K562 (cell line): ENCODE results near the gene RHEX. TPM values are rescaled to one million over a fixed set of nuclear protein-coding genes. Genes with fewer than 3 reads are reported as not detected.

Experiments used
- ARID1B ChIP-seq: fragments of 450-650 bp; IDR thresholded peaks from 2 replicates; pipeline ENCODE4 v1.6.1; 2016; ENCODE audit warnings: antibody characterized with exemption, mild to moderate bottlenecking, inconsistent platforms
- CBX1 ChIP-seq: sonication (generic); IDR thresholded peaks from 2 replicates; pipeline ENCODE4 v1.6.1; 2016; ENCODE audit warnings: antibody characterized with exemption, low read depth, mild to moderate bottlenecking
- COPS2 ChIP-seq: fragments of 450-650 bp; conservative IDR thresholded peaks from 2 replicates; pipeline ENCODE4 v1.6.1; 2016; ENCODE audit warnings: mild to moderate bottlenecking, moderate library complexity
- CTBP1 ChIP-seq: fragments of 450-650 bp; IDR thresholded peaks from 2 replicates; pipeline ENCODE4 v1.6.1; 2016; ENCODE audit warnings: borderline replicate concordance
- ESRRA ChIP-seq: fragments of 450-650 bp; IDR thresholded peaks from 2 replicates; pipeline ENCODE4 v1.6.1; 2014; ENCODE audit warnings: low read depth, mild to moderate bottlenecking, moderate library complexity, borderline replicate concordance
- FOSL1 ChIP-seq: fragments of 200-800 bp; sonication (Bioruptor generic); conservative IDR thresholded peaks from 2 replicates; pipeline ENCODE4 v1.6.1; 2016; ENCODE audit warnings: missing genetic modification characterization, missing compliant biosample characterization
- HDAC3 ChIP-seq: fragments of 450-650 bp; IDR thresholded peaks from 2 replicates; pipeline ENCODE4 v1.6.1; 2018; ENCODE audit warnings: borderline replicate concordance, mild to moderate bottlenecking, moderate library complexity; ENCODE audit not compliant: partially characterized antibody
- HNRNPL ChIP-seq: fragments of 200-400 bp; formaldehyde crosslinking; IDR thresholded peaks from 2 replicates; pipeline ENCODE4 v1.6.1; 2017; ENCODE audit warnings: low read depth, mild to moderate bottlenecking, low read length
- KLF10 ChIP-seq: fragments of 250-450 bp; sonication (Bioruptor Pico); IDR thresholded peaks from 2 replicates; pipeline ENCODE4 v1.6.1; 2021; ENCODE audit warnings: matching md5 sums
- NRF1 ChIP-seq, 2 experiments: fragments of 450-650 bp; IDR thresholded peaks in 1 of 2; conservative IDR thresholded peaks in 1 of 2; 2 replicates each; pipeline ENCODE4 v1.6.1; 2014; ENCODE audit warnings: mild to moderate bottlenecking in 2 of 2
- OTX1 ChIP-seq: fragments of 450-650 bp; formaldehyde crosslinking; IDR thresholded peaks from 2 replicates; pipeline ENCODE4 v1.4.0; 2022; ENCODE audit warnings: mild to moderate bottlenecking
- PPARD ChIP-seq: fragments of 250-450 bp; sonication (Bioruptor Pico); IDR thresholded peaks from 2 replicates; pipeline ENCODE4 v1.8.0; 2022; ENCODE audit warnings: inconsistent platforms, mild to moderate bottlenecking, moderate library complexity
- SMAD4 ChIP-seq: fragments of 250-450 bp; sonication (Bioruptor Pico); conservative IDR thresholded peaks from 2 replicates; pipeline ENCODE4 v1.8.0; 2021; ENCODE audit warnings: inconsistent platforms, mild to moderate bottlenecking, moderate library complexity
- SMC3 ChIP-seq: conservative IDR thresholded peaks from 2 replicates; pipeline ENCODE4 v1.6.1; 2011; ENCODE audit warnings: low read depth, low read length, improper control_type of control experiment; ENCODE audit not compliant: insufficient read depth
- TCF7L2 ChIP-seq: fragments of 150-350 bp; IDR thresholded peaks from 2 replicates; pipeline ENCODE4 v1.6.1; 2016; ENCODE audit warnings: low read depth, mild to moderate bottlenecking, low read length, moderate library complexity
- ZBTB12 ChIP-seq: fragments of 250-450 bp; sonication (Bioruptor Pico); IDR thresholded peaks from 2 replicates; pipeline ENCODE4 v1.4.0; 2020
- ZKSCAN8 ChIP-seq: fragments of 200-800 bp; sonication (Bioruptor generic); IDR thresholded peaks from 2 replicates; pipeline ENCODE4 v1.6.1; 2016; ENCODE audit warnings: missing genetic modification characterization, missing compliant biosample characterization
- ZMIZ1 ChIP-seq, 2 experiments: fragments of 150-350 bp in 1 of 2; IDR thresholded peaks; 2 replicates each; pipeline ENCODE4 v1.6.1; 2012 to 2016; ENCODE audit warnings: low read depth in 2 of 2, low read length in 2 of 2, mild to moderate bottlenecking in 1 of 2, moderate library complexity in 1 of 2
- ZNF609 ChIP-seq: sonication (generic); formaldehyde crosslinking; IDR thresholded peaks from 2 replicates; pipeline ENCODE4 v1.8.1; 2023; ENCODE audit warnings: missing genetic modification reagents, mild to moderate bottlenecking, borderline replicate concordance
- polyA plus RNA-seq, 8 experiments: library from polyadenylated mRNA; depleted of rRNA in 4 of 8; stranded (reverse) in 5 of 8; unstranded in 3 of 8; fragments of >200 nt; fragmentation: Nextera tagmentation in 2 of 8; fragmentation: Illumina TruSeq in 1 of 8; extraction: Ambion mirVana in 2 of 8; extraction: Trizol in 1 of 8; gene quantifications; 2 replicates each; pipeline versions ENCODE4 v1.2.1 to v1.2.3, GENCODE V29; 2011 to 2014; ENCODE audit warnings: inconsistent platforms in 1 of 8, missing spikeins in 1 of 8
- total RNA-seq, 7 experiments: library from RNA; depleted of rRNA in 6 of 7; stranded (reverse); fragments of >200 nt in 6 of 7; fragmentation: Illumina TruSeq in 2 of 7; extraction: Trizol in 2 of 7; gene quantifications; 2 replicates each; pipeline versions ENCODE4 v1.2.1 to v1.2.3, GENCODE V29; 2011 to 2021; ENCODE audit warnings: low replicate concordance in 1 of 7

RHEX gene
- total and polyA plus RNA-seq, 9 of the 15 experiments (the other 6 are each of a cell fraction or from before 2014, with no cell fraction given): not detected

GRCh38 chr1:206066479-206067171 is 13.7 kb downstream of the RHEX start (continued):
- TF ChIP-seq ZBTB12 (CRISPR knock-in tag) (no peak), ZKSCAN8 (peak; percentile 43; the same call in 1 of the 2 replicates), HNRNPL (no peak), ARID1B (peak; percentile 90), SMAD4 (CRISPR knock-in tag) (peak; percentile 89), HDAC3 (peak; percentile 57), ESRRA (peak; percentile 77; the same call in 1 of the 2 replicates), NRF1 (conservative IDR thresholded peaks at IDR 0.05 in 1 of 2, IDR thresholded peaks at IDR 0.05 in 1 of 2) (no peak), PPARD (CRISPR knock-in tag) (no peak), CBX1 (no peak), OTX1 (CRISPR knock-in tag) (no peak), FOSL1 (tag) (peak; percentile 69), KLF10 (CRISPR knock-in tag) (no peak), ZMIZ1 (IDR thresholded peaks at IDR 0.05; ENCODE audit: low read depth in 2 of 2, low read length in 2 of 2) (0 out of 4 replicates have a peak, but pooled peaks of 1 of the 2 experiments have one; percentile 57), COPS2 (no peak), TCF7L2 (no peak), CTBP1 (peak; percentile 68; the same call in 1 of the 2 replicates), ZNF609 (no peak), SMC3 (no peak)
